ENCODE measurements around the gene LHPP. TPM values are rescaled to one million over a fixed set of nuclear protein-coding genes. Genes with fewer than 3 reads are reported as not detected.

LHPP gene, protein sequence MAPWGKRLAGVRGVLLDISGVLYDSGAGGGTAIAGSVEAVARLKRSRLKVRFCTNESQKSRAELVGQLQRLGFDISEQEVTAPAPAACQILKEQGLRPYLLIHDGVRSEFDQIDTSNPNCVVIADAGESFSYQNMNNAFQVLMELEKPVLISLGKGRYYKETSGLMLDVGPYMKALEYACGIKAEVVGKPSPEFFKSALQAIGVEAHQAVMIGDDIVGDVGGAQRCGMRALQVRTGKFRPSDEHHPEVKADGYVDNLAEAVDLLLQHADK
- total RNA-seq, result 15.8 and 18.8 TPM in 2 replicates
- long read RNA-seq, partial matches to known transcripts, result 3 of 8 reads
- long read RNA-seq, other reads (novel, unspliced or antisense), result 4 of 8 reads

DNA sequence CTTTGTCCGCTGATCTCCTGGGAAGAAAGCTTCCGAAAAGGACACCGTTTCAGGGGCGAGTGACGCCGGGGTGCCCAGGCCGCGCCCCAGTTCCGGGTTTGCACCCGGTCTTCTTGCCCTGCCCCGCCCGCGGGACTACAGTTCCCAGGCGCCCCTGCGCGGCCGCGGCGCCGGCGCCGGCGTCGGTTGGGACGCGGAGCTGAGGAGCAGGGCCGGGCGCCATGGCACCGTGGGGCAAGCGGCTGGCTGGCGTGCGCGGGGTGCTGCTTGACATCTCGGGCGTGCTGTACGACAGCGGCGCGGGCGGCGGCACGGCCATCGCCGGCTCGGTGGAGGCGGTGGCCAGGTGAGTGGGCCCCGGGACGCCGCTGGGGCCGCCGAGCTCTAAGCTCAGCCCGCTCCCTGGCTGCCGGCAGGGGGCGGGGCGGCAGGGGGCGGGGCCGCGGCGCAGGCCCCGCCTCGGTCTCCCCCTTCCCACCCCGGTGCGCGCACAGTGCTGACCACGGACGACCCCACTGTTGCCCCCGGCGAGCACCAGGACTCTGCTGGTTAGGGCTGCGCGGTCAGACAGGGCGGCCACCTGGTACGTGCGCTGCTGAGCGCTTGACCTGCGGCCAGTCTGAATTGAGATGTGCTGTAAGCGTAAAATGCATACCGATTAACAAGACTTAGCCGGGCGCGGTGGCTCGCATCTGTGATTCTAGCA is at the start of gene LHPP:
Gene LHPP, plus strand, starts transcription at position 182 of the 706 bp plus-strand sequence. Its CDS starts 40 bp downstream, at position 222.
- TF ChIP-seq, protein P1, sequence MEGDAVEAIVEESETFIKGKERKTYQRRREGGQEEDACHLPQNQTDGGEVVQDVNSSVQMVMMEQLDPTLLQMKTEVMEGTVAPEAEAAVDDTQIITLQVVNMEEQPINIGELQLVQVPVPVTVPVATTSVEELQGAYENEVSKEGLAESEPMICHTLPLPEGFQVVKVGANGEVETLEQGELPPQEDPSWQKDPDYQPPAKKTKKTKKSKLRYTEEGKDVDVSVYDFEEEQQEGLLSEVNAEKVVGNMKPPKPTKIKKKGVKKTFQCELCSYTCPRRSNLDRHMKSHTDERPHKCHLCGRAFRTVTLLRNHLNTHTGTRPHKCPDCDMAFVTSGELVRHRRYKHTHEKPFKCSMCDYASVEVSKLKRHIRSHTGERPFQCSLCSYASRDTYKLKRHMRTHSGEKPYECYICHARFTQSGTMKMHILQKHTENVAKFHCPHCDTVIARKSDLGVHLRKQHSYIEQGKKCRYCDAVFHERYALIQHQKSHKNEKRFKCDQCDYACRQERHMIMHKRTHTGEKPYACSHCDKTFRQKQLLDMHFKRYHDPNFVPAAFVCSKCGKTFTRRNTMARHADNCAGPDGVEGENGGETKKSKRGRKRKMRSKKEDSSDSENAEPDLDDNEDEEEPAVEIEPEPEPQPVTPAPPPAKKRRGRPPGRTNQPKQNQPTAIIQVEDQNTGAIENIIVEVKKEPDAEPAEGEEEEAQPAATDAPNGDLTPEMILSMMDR (IDR thresholded peaks at IDR 0.05), result peak; percentile 66
- H3K27me3 Mint-ChIP-seq (ENCODE audit: unreplicated experiment), result peaks cover 4% of the 10 kb centered on the region
- no peaks in the 10 kb centered on the region for H3K36me3 Mint-ChIP-seq (ENCODE audit: unreplicated experiment)
- peak; percentile 91 for DNase-seq (ENCODE audit: extremely low spot score, unreplicated experiment)
- H3K9me3 Mint-ChIP-seq (ENCODE audit: unreplicated experiment), result no peaks in the 10 kb centered on the region
- peak within 1 kb of the TSS; percentile 86 for H3K4me3 Mint-ChIP-seq (ENCODE audit: unreplicated experiment)
- H3K27ac Mint-ChIP-seq (ENCODE audit: unreplicated experiment), result peak within 1 kb of the TSS; percentile 86
- peaks cover 10% of the 10 kb centered on the region for H3K4me1 Mint-ChIP-seq (ENCODE audit: unreplicated experiment)

DNA sequence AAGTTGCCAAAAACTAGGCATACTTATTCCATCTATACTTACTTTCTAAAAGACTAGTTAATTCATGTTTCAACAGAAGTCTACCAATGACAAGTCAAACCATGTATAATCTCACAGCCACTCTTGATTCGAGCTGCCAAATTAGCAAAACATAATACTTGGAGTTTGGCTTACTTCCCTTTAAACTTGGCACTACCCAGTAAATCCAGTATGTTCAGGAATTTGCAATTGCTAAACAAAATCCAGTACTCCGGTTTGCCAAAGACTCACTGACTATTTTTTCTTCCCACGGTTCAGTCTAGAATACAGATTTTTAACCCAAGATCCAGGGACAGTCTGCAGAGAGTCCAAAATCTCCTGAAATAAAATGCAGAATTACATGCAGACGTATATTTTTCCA is 47.5 kb upstream of the LHPP start:
- Mint-ChIP-seq H3K27ac (ENCODE audit: unreplicated experiment) (no peak overlapping the region), H3K4me1 (ENCODE audit: unreplicated experiment) (peaks cover 39% of the 10 kb centered on the region), H3K36me3 (ENCODE audit: unreplicated experiment) (peaks cover 21% of the 10 kb centered on the region), H3K9me3 (ENCODE audit: unreplicated experiment) (no peaks in the 10 kb centered on the region), H3K4me3 (ENCODE audit: unreplicated experiment) (no peak overlapping the region), H3K27me3 (ENCODE audit: unreplicated experiment) (no peaks in the 10 kb centered on the region)
- no peak for DNase-seq (ENCODE audit: extremely low spot score, unreplicated experiment)
- TF ChIP-seq, protein P1 (IDR thresholded peaks at IDR 0.05), result no peak

DNA sequence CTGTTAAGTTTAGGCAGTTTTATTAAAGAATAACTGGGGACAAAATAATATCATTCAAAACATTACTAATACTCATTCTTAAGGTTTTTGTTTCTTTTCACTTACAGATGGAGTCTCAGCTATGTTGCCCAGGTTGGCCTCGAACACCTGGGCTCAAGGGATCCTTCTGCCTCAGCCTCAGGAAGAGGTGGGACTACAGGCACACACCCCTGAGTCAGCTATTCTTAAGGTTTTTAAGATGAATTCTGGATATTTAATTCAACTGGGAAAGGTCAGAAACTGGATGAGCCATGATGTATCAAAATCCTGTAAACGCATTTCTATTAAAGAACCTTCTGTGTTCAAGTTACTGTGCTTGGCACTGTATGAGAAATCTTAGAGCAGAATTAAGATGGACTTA is 46.4 kb upstream of the LHPP start:
- H3K9me3 Mint-ChIP-seq (ENCODE audit: unreplicated experiment), result no peaks in the 10 kb centered on the region
- H3K4me3 Mint-ChIP-seq (ENCODE audit: unreplicated experiment), result no peak overlapping the region
- TF ChIP-seq, protein P1 (IDR thresholded peaks at IDR 0.05), result no peak
- peaks cover 41% of the 10 kb centered on the region for H3K4me1 Mint-ChIP-seq (ENCODE audit: unreplicated experiment)
- H3K36me3 Mint-ChIP-seq (ENCODE audit: unreplicated experiment), result peaks cover 16% of the 10 kb centered on the region
- H3K27ac Mint-ChIP-seq (ENCODE audit: unreplicated experiment), result no peak overlapping the region
- no peak for DNase-seq (ENCODE audit: extremely low spot score, unreplicated experiment)
- H3K27me3 Mint-ChIP-seq (ENCODE audit: unreplicated experiment), result peaks cover under 1% of the 10 kb centered on the region

DNA sequence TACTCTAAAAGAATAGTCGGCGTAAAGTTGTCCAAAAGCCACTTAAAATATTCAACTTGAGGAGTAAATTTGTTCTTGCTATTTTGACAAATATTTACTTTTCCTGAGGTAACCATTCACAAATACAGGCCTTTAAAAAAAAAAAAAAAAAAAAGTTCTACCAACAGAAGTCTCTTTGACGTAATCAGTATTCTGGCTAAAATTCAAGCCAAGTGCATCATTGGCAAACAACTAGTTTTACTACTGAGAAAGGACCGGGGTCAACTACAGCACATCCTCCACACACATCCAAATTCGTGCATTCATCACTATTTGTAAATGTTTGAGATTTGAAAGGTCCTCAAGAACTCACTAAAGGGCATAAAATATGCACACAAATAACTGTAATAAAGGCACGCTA is 44.9 kb upstream of the LHPP start:
- H3K27me3 Mint-ChIP-seq (ENCODE audit: unreplicated experiment), result peaks cover 10% of the 10 kb centered on the region
- H3K4me3 Mint-ChIP-seq (ENCODE audit: unreplicated experiment), result peak overlapping the region; percentile 89
- H3K4me1 Mint-ChIP-seq (ENCODE audit: unreplicated experiment), result peaks cover 41% of the 10 kb centered on the region
- TF ChIP-seq, protein P1 (IDR thresholded peaks at IDR 0.05), result no peak
- no peaks in the 10 kb centered on the region for H3K9me3 Mint-ChIP-seq (ENCODE audit: unreplicated experiment)
- H3K27ac Mint-ChIP-seq (ENCODE audit: unreplicated experiment), result no peak overlapping the region
- no peak for DNase-seq (ENCODE audit: extremely low spot score, unreplicated experiment)
- peaks cover 6% of the 10 kb centered on the region for H3K36me3 Mint-ChIP-seq (ENCODE audit: unreplicated experiment)

Measured in osteocyte (in vitro differentiated cells).